HG03521 (cell line): Measurements from ENCODE around the gene PDILT.
"Not testable (repeated sequence)": the region's sequence is repeated elsewhere in the genome, so short reads cannot be mapped to it uniquely, and the experiment has no call there.

Experiments
- ATAC-seq: cut with Tn5 transposase; IDR thresholded peaks from one replicate; pipeline ENCODE4 v1.9.1; 2021; ENCODE audit warnings: mild to moderate bottlenecking, moderate library complexity; ENCODE audit not compliant: unreplicated experiment

PDILT gene

GRCh38 chr16:20326321-20326720 is 78.2 kb downstream of the PDILT start:
- no peak for ATAC-seq

DNA sequence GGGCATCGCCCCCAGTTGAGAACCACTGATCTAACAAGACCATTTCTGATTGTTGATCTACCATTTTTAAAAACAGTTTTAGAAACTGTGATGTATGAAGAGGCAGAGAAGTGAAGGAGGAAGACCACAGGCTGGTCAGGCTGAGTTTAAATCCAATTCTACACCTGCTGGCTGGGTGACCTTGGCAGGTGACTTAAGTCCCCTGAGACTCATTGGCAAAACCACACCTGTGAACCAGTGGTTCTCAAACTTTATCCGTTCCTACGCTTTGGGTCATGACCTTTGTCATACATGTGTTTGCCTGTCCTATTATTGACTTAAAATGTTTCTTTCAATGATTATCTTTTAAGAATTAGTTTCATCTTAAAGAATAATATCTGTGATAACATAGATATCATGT is 79.5 kb downstream of the PDILT start:
- ATAC-seq: no peak

- ATAC-seq: no peak
Observed at GRCh38 chr16:20323591-20324117, 80.9 kb downstream of the PDILT start.

GRCh38 chr16:20322696-20323095 is 81.8 kb downstream of the PDILT start:
- no peak for ATAC-seq

DNA sequence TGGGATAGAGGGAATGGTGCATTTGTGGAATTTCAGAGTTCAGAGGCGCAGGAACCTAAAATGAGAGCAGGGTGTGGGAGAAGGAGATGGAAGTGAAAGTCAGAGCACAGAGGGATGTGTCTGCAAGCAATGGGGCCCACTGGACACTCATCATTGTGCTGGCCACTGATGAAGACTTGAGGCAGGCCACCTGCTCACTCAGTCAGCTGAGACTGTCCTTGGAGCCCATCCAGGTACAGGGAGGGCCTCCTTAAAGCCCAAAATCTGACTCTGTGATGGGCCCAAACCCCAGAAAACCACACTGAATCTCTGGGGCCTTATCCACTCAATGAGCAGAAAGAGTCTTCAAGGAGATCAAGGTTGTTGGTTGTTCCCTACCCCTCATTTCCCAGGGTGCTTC is 82.9 kb downstream of the PDILT start:
- no peak for ATAC-seq

- not testable (repeated sequence) for ATAC-seq
Observed at GRCh38 chr16:20321051-20321450, 83.5 kb downstream of the PDILT start.

DNA sequence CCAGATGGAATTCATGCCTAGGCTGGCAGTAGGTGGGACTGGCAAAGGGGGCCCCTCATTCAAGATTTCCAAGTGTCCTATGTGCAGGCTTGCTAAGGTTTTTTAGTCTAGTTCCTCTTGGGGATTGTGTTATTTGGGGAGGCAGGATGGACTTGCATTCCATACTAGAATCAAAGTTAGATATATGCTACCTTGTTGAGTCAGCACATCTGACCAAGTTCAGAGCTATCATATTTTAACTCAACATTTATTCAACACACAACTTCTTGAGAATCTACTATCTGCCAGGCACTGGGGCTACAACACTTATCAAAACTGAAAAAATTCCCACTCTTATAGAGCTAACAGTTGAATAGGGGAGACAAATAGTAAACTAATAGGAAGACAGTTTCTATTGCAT is 83.9 kb downstream of the PDILT start:
- no peak for ATAC-seq

GRCh38 chr16:20320178-20320577 is 84.4 kb downstream of the PDILT start:
- no peak for ATAC-seq

GRCh38 chr16:20319406-20319805 is 85.1 kb downstream of the PDILT start:
- no peak for ATAC-seq

GRCh38 chr16:20318437-20318836 is 86.1 kb downstream of the PDILT start:
- no peak for ATAC-seq

DNA sequence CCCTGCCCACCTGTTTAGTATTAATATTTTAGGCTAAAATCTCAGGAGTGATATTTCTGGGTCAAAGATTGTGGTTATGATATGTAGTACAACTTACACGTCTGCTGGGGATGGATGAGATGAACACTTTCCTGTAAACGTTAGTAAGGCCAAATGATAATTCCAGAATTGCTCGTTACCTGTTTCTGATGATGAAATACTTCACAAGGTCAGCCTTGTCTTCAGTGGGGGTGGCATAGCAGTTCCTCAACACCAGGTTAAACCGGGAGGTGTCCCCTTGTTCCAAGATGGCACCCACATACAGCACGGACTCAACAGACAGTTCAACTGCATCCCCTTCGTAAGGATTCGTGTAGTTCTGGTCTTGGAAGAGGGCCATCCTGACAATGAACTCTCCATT is 86.5 kb downstream of the PDILT start:
- no peak for ATAC-seq

DNA sequence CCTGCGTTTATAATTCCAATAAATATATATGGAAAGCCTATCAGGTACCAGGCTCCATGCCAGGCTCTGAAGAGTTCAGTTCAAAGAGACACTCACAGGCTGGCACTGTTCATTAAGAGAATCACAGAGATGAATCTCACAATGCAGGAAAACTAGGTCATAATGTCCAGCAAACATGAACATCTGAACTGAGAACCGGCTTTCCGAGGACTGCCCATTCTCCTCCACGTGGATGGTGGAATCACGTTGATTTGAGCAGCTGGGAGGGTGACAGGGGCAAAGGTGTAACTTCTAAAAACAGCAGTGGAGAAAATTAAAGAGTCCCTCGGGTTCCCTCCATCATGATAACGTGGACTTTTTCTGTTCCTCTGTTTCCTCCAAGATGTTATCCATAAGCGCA is 87.4 kb downstream of the PDILT start:
- no peak for ATAC-seq

- ATAC-seq: no peak
Observed at GRCh38 chr16:20316715-20317114, 87.8 kb downstream of the PDILT start.

DNA sequence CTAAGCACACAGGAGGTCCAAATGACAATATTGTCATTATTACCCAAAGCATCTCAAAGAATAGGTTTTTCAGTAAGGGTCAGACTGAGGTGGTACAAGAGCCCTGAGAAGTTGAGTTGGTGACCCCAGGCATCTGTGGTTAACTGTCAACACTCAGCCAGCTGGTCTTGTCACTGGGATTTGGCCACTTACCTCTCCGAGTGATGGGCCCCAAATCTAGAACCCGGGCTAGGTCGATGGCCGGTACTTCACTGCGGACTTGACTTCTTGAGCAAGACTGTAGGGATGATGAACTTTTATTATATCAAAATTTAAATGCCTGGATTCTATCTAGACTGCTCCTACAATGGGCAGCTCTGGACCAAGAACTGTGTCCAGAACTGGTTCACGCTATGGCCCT is 88.8 kb downstream of the PDILT start:
- ATAC-seq: no peak

- no peak for ATAC-seq
Observed at GRCh38 chr16:20314575-20314974, 90.0 kb downstream of the PDILT start.

DNA sequence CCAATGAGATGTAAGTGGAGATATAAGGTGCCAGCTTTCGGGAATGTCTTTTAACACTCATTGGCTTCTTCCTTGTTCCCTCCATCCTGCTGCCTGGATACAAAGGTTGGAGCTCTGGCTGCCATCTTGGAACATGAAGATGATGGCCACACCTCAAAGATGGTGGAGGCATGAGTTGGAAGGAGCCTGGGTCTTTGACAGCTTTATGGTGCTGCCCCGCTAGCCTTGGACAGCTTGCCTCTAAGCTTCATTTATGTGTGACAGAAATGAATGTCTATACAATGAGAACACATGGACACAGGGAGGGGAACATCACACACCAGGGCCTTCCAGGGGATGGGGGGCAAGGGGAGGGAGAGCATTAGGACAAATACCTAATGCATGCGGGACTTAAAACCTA is 90.8 kb downstream of the PDILT start:
- ATAC-seq: no peak

DNA sequence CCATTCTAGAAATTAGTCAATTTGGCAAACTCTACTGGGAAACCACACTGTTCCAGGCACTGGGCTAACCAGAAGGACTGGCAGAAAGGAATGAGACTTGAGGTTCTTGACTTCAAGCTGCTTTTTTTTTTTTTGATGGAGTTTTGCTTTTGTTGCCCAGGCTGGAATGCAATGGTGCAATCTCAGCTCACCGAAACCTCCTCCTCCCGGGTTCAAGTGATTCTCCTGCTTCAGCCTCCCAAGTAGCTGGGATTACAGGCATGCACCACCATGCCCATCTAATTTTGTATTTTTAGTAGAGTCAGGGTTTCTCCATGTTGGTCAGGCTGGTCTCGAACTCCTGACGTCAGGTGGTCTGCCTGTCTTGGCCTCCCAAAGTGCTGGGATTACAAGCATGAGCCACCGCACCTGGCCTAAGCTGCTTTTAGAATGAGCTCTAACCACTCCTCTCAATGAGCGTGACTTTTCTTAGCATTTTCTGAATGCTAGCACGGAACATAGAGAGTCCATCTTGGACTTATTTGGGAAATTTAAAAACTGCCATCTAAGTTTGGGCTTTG is 91.9 kb downstream of the PDILT start:
- not testable (repeated sequence) for ATAC-seq

GRCh38 chr16:20311548-20311947 is 93.0 kb downstream of the PDILT start:
- no peak for ATAC-seq

GRCh38 chr16:20310421-20311395 is 93.8 kb downstream of the PDILT start:
- no peak for ATAC-seq

DNA sequence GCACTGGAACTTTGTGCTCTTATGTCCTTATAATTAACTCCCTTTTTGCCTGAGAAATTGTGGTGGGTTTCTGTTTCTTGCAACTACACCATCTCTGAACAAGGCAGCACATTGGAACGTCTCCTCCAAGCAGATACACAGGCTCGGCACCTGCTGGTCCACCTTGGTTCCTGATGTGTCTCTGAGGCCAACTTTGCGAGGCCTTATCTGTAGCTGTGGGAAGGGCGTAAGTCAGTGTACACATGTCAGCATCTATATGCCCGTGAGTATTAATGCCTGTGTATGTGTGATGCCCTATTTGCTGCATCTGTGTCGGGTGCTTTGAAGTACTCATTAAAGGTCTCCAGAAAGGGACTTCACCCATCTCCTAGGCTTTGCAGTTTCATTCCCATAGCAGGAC is 94.8 kb downstream of the PDILT start:
- ATAC-seq: no peak
